Testis (tissue), 3 donors: ENCODE data around the gene TMEM234. TPM values are rescaled to one million over a fixed set of nuclear protein-coding genes. Genes with fewer than 3 reads are reported as not detected.

Source experiments
- DNase-seq: peaks from one replicate; pipeline ENCODE4 v3.0.0-alpha.2; 2019
- H3K27ac ChIP-seq, 2 donors: fragments of 200-600 bp; sonication (generic); one replicate each; pipeline ENCODE4 v1.5.1; 2019
- H3K27me3 ChIP-seq: fragments of 200-600 bp; sonication (generic); one replicate; pipeline ENCODE4 v1.5.1; 2019
- H3K36me3 ChIP-seq: fragments of 200-600 bp; sonication (generic); one replicate; pipeline ENCODE4 v1.5.1; 2017; ENCODE audit warnings: low read depth; ENCODE audit errors: missing control alignments
- H3K4me1 ChIP-seq: fragments of 200-600 bp; sonication (generic); one replicate; pipeline ENCODE4 v1.5.1; 2019
- H3K4me3 ChIP-seq, 2 donors: fragments of 200-600 bp; sonication (generic); one replicate each; pipeline ENCODE4 v1.5.1; 2017 to 2019
- H3K9me3 ChIP-seq: fragments of 200-600 bp; sonication (generic); one replicate; pipeline ENCODE4 v1.5.1; 2017
- CTCF ChIP-seq, 3 experiments: fragments of 450-650 bp in 2 of 3; fragments of 200-600 bp in 1 of 3; sonication (generic) in 1 of 3; IDR thresholded peaks; one replicate each; pipeline ENCODE4 v1.5.1; 2016 to 2019; ENCODE audit warnings: antibody characterized with exemption in 3 of 3, mild to moderate bottlenecking in 2 of 3, moderate library complexity in 1 of 3
- POLR2A ChIP-seq: fragments of 450-650 bp; IDR thresholded peaks from one replicate; pipeline ENCODE4 v1.6.1; 2017; ENCODE audit warnings: antibody characterized with exemption, mild to moderate bottlenecking, moderate library complexity
- WGBS, 2 donors: methylation state at CpG; one replicate each; pipeline ENCODE4 v1.1.5; 2018; 5-methylcytosine and 5-hydroxymethylcytosine counted together
- intact Hi-C: fragments of 100-400 bp; cut with DNase I; formaldehyde crosslinking; loops from one replicate; pipeline ENCODE4 v1.15.1; 2023; ENCODE audit warnings: low total_unique reads
- polyA plus RNA-seq: library from polyadenylated mRNA; stranded (reverse); fragments of 350-450 nt; fragmentation: Illumina TruSeq; extraction: RNeasy Lipid Tissue Mini Kit (QIAGEN cat#74804); gene quantifications from one replicate; pipeline ENCODE4 v1.2.3, GENCODE V29; 2014; ENCODE audit warnings: low read depth, low replicate concordance; ENCODE audit not compliant: insufficient read depth
- total RNA-seq, 2 donors: library from RNA; depleted of rRNA; stranded (reverse); fragments of >200 nt; gene quantifications; one replicate each; pipeline ENCODE4 v1.2.3, GENCODE V29; 2016

The TMEM234 gene
- total and polyA plus RNA-seq, 3 donors from 2014 or later = 31.8 to 58.3 (median 35.9) TPM

GRCh38 chr1:32192220-32192948 lies 29.8 kb downstream of the TMEM234 start:
- DNase-seq = no peak
- TF ChIP-seq POLR2A = no peak
- TF ChIP-seq CTCF (IDR thresholded peaks at IDR 0.05) = no peak
- Histone ChIP-seq H3K4me3 (no peak overlapping the region), H3K27ac (no peak overlapping the region), H3K4me1 (no peaks in the 10 kb centered on the region), H3K27me3 (no peaks in the 10 kb centered on the region), H3K36me3 (no peaks in the 10 kb centered on the region), H3K9me3 (no peaks in the 10 kb centered on the region)
- intact Hi-C loops = no loop called here
- 87 to 89% methylated on average over 8 of the region's 8 CpGs for WGBS, 2 donors

GRCh38 chr1:32187850-32188249 lies 34.3 kb downstream of the TMEM234 start:
- intact Hi-C loops = no loop called here
- TF ChIP-seq POLR2A (no peak), CTCF (IDR thresholded peaks at IDR 0.05) (no peak)
- DNase-seq = no peak
- Histone ChIP-seq H3K27me3 (no peaks in the 10 kb centered on the region), H3K27ac (no peak overlapping the region), H3K36me3 (no peaks in the 10 kb centered on the region), H3K4me1 (peaks cover 8% of the 10 kb centered on the region), H3K4me3 (no peak overlapping the region), H3K9me3 (no peaks in the 10 kb centered on the region)
- WGBS, 2 donors = 97 to 100% methylated on average over 8 to 9 of the region's 9 CpGs

GRCh38 chr1:32186491-32186890 lies 35.7 kb downstream of the TMEM234 start:
- no peak for DNase-seq
- no peaks in the 10 kb centered on the region for H3K27me3 ChIP-seq
- TF ChIP-seq POLR2A (no peak), CTCF (IDR thresholded peaks at IDR 0.05) (no peak)
- H3K27ac ChIP-seq = no peak overlapping the region
- H3K4me1 ChIP-seq = peaks cover 17% of the 10 kb centered on the region
- no peak overlapping the region for H3K4me3 ChIP-seq
- H3K9me3 ChIP-seq = no peaks in the 10 kb centered on the region
- H3K36me3 ChIP-seq = no peaks in the 10 kb centered on the region
- intact Hi-C loops = no loop called here
- whole genome bisulfite sequencing, 2 donors = 82 to 85% methylated on average over 2 of the region's 2 CpGs

- Histone ChIP-seq H3K36me3 (no peaks in the 10 kb centered on the region), H3K27ac (no peak overlapping the region), H3K27me3 (no peaks in the 10 kb centered on the region), H3K9me3 (no peaks in the 10 kb centered on the region), H3K4me3 (no peak overlapping the region), H3K4me1 (peaks cover 21% of the 10 kb centered on the region)
- no peak for TF ChIP-seq CTCF (IDR thresholded peaks at IDR 0.05)
- no peak for TF ChIP-seq POLR2A
- no peak for DNase-seq
- intact Hi-C loops = no loop called here
- WGBS, 2 donors = 89% methylated on average over 2 of the region's 2 CpGs
Measured at GRCh38 chr1:32186077-32186476, 36.1 kb downstream of the TMEM234 start.

GRCh38 chr1:32184650-32185049 lies 37.5 kb downstream of the TMEM234 start:
- no peaks in the 10 kb centered on the region for H3K36me3 ChIP-seq
- no peak overlapping the region for H3K27ac ChIP-seq
- intact Hi-C loops = no loop called here
- no peaks in the 10 kb centered on the region for H3K9me3 ChIP-seq
- H3K4me1 ChIP-seq = peaks cover 25% of the 10 kb centered on the region
- no peaks in the 10 kb centered on the region for H3K27me3 ChIP-seq
- no peak for DNase-seq
- H3K4me3 ChIP-seq = no peak overlapping the region
- TF ChIP-seq POLR2A = no peak
- TF ChIP-seq CTCF (IDR thresholded peaks at IDR 0.05) = no peak
